Measurements from ENCODE around the gene KCNH5.

DNA sequence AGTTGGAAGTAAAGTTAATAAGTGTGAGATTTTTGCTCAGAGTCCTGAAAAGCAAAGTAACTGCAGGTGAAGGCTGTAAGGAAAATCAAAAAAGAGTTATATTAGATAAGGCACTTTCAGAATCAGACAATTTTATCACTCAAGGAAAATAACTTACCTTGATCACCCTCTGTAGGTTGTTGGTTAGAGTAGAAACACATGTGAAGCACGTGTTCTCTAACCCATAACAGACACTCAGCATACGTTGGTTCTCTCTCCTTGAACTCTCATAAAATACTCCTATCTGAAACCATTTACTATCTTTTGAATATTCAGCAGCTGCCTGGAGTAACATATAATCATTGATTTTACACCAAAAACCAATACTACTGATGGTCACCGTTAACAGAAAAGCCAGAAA, 335.5 kb downstream of the KCNH5 start:
- TF ChIP-seq, protein P1, sequence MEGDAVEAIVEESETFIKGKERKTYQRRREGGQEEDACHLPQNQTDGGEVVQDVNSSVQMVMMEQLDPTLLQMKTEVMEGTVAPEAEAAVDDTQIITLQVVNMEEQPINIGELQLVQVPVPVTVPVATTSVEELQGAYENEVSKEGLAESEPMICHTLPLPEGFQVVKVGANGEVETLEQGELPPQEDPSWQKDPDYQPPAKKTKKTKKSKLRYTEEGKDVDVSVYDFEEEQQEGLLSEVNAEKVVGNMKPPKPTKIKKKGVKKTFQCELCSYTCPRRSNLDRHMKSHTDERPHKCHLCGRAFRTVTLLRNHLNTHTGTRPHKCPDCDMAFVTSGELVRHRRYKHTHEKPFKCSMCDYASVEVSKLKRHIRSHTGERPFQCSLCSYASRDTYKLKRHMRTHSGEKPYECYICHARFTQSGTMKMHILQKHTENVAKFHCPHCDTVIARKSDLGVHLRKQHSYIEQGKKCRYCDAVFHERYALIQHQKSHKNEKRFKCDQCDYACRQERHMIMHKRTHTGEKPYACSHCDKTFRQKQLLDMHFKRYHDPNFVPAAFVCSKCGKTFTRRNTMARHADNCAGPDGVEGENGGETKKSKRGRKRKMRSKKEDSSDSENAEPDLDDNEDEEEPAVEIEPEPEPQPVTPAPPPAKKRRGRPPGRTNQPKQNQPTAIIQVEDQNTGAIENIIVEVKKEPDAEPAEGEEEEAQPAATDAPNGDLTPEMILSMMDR (IDR thresholded peaks at IDR 0.05), result no peak
- no peak for TF ChIP-seq POLR2A (IDR thresholded peaks at IDR 0.05)

All from body of pancreas (tissue), 4 donors.